Natural killer cell (primary cell): ENCODE results near the gene PNPT1. TPM values are rescaled to one million over a fixed set of nuclear protein-coding genes. Genes with fewer than 3 reads are reported as not detected.

ENCODE experiments used
- ATAC-seq, 3 donors: fragments of 150-1000 bp in 2 of 3; fragments of 200-7000 bp in 1 of 3; cut with Tn5 transposase; 1 replicate in 1 of 3; 2 replicates in 2 of 3; pipeline ENCODE4 v1.10.0; 2021; ENCODE audit warnings: mild to moderate bottlenecking in 2 of 3, moderate library complexity in 2 of 3
- DNase-seq, 2 donors: peaks; one replicate each; pipeline versions ENCODE4 v3.0.0 to v3.0.0-alpha.2; 2013 to 2021; ENCODE audit warnings: mixed read lengths in 1 of 2
- H3K27ac ChIP-seq: one replicate; pipeline ENCODE4 v1.5.1; 2013; ENCODE audit warnings: mild to moderate bottlenecking, low read length
- H3K27me3 ChIP-seq: one replicate; pipeline ENCODE4 v1.6.1; 2013; ENCODE audit warnings: low read length; ENCODE audit not compliant: control insufficient read depth, insufficient read depth
- H3K36me3 ChIP-seq: one replicate; pipeline ENCODE4 v1.6.1; 2013; ENCODE audit warnings: low read length; ENCODE audit not compliant: control insufficient read depth, insufficient read depth
- H3K4me1 ChIP-seq: one replicate; pipeline ENCODE4 v1.6.1; 2013; ENCODE audit warnings: low read length; ENCODE audit not compliant: control insufficient read depth, insufficient read depth
- H3K4me3 ChIP-seq: one replicate; pipeline ENCODE4 v1.5.1; 2013; ENCODE audit warnings: low read length
- H3K9me3 ChIP-seq: one replicate; pipeline ENCODE4 v1.6.1; 2013; ENCODE audit warnings: low read length; ENCODE audit not compliant: control insufficient read depth, insufficient read depth
- H3K27ac Mint-ChIP-seq, 2 donors: one replicate each; pipeline ENCODE4 v1.8.0; 2022; ENCODE audit warnings: mild to moderate bottlenecking in 2 of 2, mixed read lengths in 2 of 2, moderate library complexity in 1 of 2
- H3K27me3 Mint-ChIP-seq, 2 donors: one replicate each; pipeline ENCODE4 v1.8.0; 2022; ENCODE audit warnings: low read depth in 2 of 2, mixed read lengths in 2 of 2
- H3K36me3 Mint-ChIP-seq: one replicate; pipeline ENCODE4 v1.8.0; 2022; ENCODE audit warnings: mixed read lengths
- H3K4me1 Mint-ChIP-seq, 2 donors: one replicate each; pipeline ENCODE4 v1.8.0; 2022; ENCODE audit warnings: mixed read lengths in 2 of 2
- H3K4me3 Mint-ChIP-seq: one replicate; pipeline ENCODE4 v1.8.0; 2022; ENCODE audit warnings: mild to moderate bottlenecking, moderate library complexity, mixed read lengths
- H3K9me3 Mint-ChIP-seq, 2 donors: one replicate each; pipeline ENCODE4 v1.8.0; 2022; ENCODE audit warnings: mixed read lengths in 2 of 2
- WGBS: methylation state at CpG from one replicate; pipeline ENCODE4 v1.1.7; 2013; ENCODE audit warnings: missing lambda C conversion rate; ENCODE audit not compliant: insufficient coverage; 5-methylcytosine and 5-hydroxymethylcytosine counted together
- intact Hi-C: fragments of 100-400 bp; cut with micrococcal nuclease; formaldehyde crosslinking; loops from one replicate; pipeline ENCODE4 v1.14.2; 2022
- total RNA-seq, 4 donors: library from RNA; stranded (reverse); fragments of 120-200 nt in 1 of 4; gene quantifications; one replicate each; pipeline versions ENCODE4 v1.2.3 to v1.2.4, GENCODE V29; 2013 to 2022
- TF ChIP-seq, protein P1 (sequence below): fragments of 200-600 bp; IDR thresholded peaks from one replicate; pipeline ENCODE4 v1.8.0; 2022; ENCODE audit warnings: antibody characterized with exemption

PNPT1 gene
- total RNA-seq, 3 donors from 2014 or later (not counting 1 experiment from before 2014, with no cell fraction given) = 11.3 to 14.2 (median 12.5) TPM

DNA sequence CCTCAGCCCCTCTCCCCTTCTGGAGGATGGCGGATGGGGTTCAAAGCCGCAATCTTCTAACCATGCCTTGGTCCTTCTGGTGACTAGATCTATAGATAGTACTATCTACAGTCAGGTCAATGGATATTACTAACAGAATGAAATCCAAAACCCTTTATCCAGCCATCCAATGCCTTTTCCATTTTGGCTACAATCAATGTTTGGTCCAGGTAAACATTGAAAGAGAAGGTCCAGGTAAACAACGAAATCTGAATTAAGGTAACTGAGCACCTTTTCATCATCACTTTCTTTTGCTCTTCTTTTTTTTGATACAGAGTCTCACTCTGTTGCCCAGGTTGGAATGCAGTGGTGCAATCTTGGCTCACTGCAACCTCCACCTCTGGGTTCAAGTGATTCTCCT lies 85.9 kb downstream of the PNPT1 start:
- H3K27me3 ChIP-seq = no peaks in the 10 kb centered on the region
- H3K9me3 ChIP-seq = no peaks in the 10 kb centered on the region
- no peak overlapping the region for H3K4me3 Mint-ChIP-seq
- no peaks in the 10 kb centered on the region for H3K36me3 Mint-ChIP-seq
- H3K27ac ChIP-seq = no peak overlapping the region
- H3K4me3 ChIP-seq = no peak overlapping the region
- H3K27ac Mint-ChIP-seq = peak overlapping the region; percentile 2 to 53
- H3K4me1 ChIP-seq = peaks cover 3% of the 10 kb centered on the region
- no peaks in the 10 kb centered on the region for H3K9me3 Mint-ChIP-seq
- WGBS = 100% methylated on average over 1 of the region's 3 CpGs
- H3K27me3 Mint-ChIP-seq = no peaks in the 10 kb centered on the region
- intact Hi-C loops = no loop called here
- H3K36me3 ChIP-seq = peaks cover 21% of the 10 kb centered on the region
- ATAC-seq = no peak
- TF ChIP-seq, protein P1, sequence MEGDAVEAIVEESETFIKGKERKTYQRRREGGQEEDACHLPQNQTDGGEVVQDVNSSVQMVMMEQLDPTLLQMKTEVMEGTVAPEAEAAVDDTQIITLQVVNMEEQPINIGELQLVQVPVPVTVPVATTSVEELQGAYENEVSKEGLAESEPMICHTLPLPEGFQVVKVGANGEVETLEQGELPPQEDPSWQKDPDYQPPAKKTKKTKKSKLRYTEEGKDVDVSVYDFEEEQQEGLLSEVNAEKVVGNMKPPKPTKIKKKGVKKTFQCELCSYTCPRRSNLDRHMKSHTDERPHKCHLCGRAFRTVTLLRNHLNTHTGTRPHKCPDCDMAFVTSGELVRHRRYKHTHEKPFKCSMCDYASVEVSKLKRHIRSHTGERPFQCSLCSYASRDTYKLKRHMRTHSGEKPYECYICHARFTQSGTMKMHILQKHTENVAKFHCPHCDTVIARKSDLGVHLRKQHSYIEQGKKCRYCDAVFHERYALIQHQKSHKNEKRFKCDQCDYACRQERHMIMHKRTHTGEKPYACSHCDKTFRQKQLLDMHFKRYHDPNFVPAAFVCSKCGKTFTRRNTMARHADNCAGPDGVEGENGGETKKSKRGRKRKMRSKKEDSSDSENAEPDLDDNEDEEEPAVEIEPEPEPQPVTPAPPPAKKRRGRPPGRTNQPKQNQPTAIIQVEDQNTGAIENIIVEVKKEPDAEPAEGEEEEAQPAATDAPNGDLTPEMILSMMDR = no peak
- H3K4me1 Mint-ChIP-seq = peaks cover 50 to 57% of the 10 kb centered on the region in 2 donors
- DNase-seq = no peak

DNA sequence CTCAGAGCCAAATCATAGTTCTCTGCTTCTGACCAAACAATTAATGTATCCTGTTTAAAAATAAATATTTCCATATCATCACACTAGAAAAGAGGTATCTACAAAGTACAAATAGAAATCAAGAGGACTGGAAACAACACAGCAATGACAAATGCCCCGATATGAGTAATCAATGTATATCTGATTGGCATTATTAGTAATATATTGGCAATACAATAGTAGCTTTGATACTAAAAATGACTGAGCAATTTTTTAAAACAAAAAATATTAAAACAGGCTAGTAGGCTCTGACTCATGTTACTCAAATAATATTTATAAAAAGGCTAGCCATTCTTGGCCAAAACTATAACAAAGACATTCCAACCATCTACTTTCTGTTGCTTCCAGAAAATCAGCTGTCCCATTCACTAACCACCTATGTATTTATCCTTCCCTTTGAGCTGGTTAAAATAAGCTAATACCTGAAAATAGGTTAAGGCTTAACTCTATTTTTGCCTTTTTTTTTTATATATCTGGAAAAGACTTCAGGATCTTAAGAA lies 89.5 kb downstream of the PNPT1 start:
- WGBS = no CpG with 5 or more reads among the region's 1 CpG
- no peak overlapping the region for H3K4me3 ChIP-seq
- H3K9me3 Mint-ChIP-seq = no peaks in the 10 kb centered on the region
- H3K9me3 ChIP-seq = no peaks in the 10 kb centered on the region
- no peaks in the 10 kb centered on the region for H3K27me3 ChIP-seq
- TF ChIP-seq, protein P1 = no peak
- peak overlapping the region; percentile 72 to 81 for H3K27ac Mint-ChIP-seq
- ATAC-seq = no peak
- intact Hi-C loops = no loop called here
- H3K27me3 Mint-ChIP-seq = no peaks in the 10 kb centered on the region
- DNase-seq = no peak
- H3K4me1 ChIP-seq = no peaks in the 10 kb centered on the region
- peaks cover 48 to 55% of the 10 kb centered on the region in 2 donors for H3K4me1 Mint-ChIP-seq
- H3K36me3 ChIP-seq = peaks cover 24% of the 10 kb centered on the region
- H3K36me3 Mint-ChIP-seq = no peaks in the 10 kb centered on the region
- no peak overlapping the region for H3K27ac ChIP-seq
- H3K4me3 Mint-ChIP-seq = no peak overlapping the region

DNA sequence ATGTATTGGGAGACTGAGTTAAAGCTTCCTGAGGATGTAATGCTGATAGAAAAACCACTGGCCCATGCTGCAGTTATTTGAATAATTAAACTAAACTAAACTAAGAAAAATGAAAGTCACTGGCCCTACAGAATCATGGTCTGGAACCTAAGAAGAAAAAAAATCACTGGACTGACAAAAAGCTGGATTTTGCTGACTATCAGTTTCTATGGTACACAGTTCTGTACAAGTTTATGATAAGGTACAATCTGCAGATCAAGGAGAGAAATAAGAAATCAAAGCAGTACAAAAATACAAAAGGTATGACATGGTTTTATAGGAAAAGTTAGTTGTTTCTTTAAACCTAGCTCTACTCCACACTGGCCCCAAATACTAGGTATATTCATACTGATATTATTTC lies 91.8 kb downstream of the PNPT1 start:
- no peak overlapping the region for H3K4me3 ChIP-seq
- H3K36me3 ChIP-seq = peaks cover 30% of the 10 kb centered on the region
- H3K27ac ChIP-seq = no peak overlapping the region
- no peaks in the 10 kb centered on the region for H3K4me1 ChIP-seq
- no peaks in the 10 kb centered on the region for H3K27me3 ChIP-seq
- intact Hi-C loops = no loop called here
- Mint-ChIP-seq H3K27ac (peak overlapping the region; percentile 35 to 58), H3K36me3 (peaks cover 5% of the 10 kb centered on the region), H3K27me3 (no peaks in the 10 kb centered on the region), H3K4me3 (no peak overlapping the region), H3K9me3 (no peaks in the 10 kb centered on the region), H3K4me1 (peaks cover 34 to 40% of the 10 kb centered on the region in 2 donors)
- DNase-seq (no peak), ATAC-seq (no peak)
- H3K9me3 ChIP-seq = no peaks in the 10 kb centered on the region
- TF ChIP-seq, protein P1 = no peak
